SK-N-SH (cell line): ENCODE data around the gene NCSTN. TPM values are rescaled to one million over a fixed set of nuclear protein-coding genes. Genes with fewer than 3 reads are reported as not detected.

Source experiments
- CTCF ChIA-PET: fragments of 300-600, 350-600 bp; formaldehyde crosslinking; extraction: SDS; loops from one replicate; lab custom pipeline; 2021; lab: Yijun Ruan, JAX
- POLR2A ChIA-PET: fragments of 350-600 bp; sonication (Branson Sonifier 250); formaldehyde crosslinking; extraction: SDS; loops from one replicate; lab custom pipeline; 2020; ENCODE audit warnings: antibody characterized with exemption, inconsistent platforms; lab: Yijun Ruan, JAX
- DNase-seq: peaks from one replicate; pipeline ENCODE4 v3.0.0; 2012
- H2AFZ ChIP-seq: fragments of 200-600 bp; sonication (generic); 2 replicates; pipeline ENCODE4 v1.8.1; 2016; ENCODE audit warnings: antibody characterized with exemption, mild to moderate bottlenecking, low read depth
- H3F3A ChIP-seq: fragments of 200-600 bp; sonication (generic); replicated peaks from 2 replicates; pipeline ENCODE3; 2016; ENCODE audit warnings: antibody characterized with exemption, mild to moderate bottlenecking; ENCODE audit not compliant: insufficient read depth
- H3K27ac ChIP-seq, 2 experiments: fragments of 200-500 bp in 1 of 2; fragments of 200-600 bp in 1 of 2; sonication (Bioruptor generic) in 1 of 2; sonication (generic), shearing (Covaris generic) in 1 of 2; 2 replicates each; pipeline versions ENCODE4 v1.5.1 to v1.6.1; 2014 to 2016; ENCODE audit warnings: low read depth in 2 of 2, inconsistent platforms in 1 of 2, low read length in 1 of 2, mild to moderate bottlenecking in 1 of 2, mixed read lengths in 1 of 2
- H3K27me3 ChIP-seq: fragments of 200-600 bp; sonication (generic), shearing (Covaris generic); 2 replicates; pipeline ENCODE4 v1.6.1; 2016; ENCODE audit warnings: mixed run types; ENCODE audit not compliant: insufficient read depth
- H3K36me3 ChIP-seq, 2 experiments: fragments of 200-500 bp in 1 of 2; fragments of 200-600 bp in 1 of 2; sonication (Bioruptor generic) in 1 of 2; sonication (generic) in 1 of 2; replicated peaks in 1 of 2; 2 replicates each; pipeline versions ENCODE3 to v1.5.1; 2014 to 2016; ENCODE audit warnings: low read length in 1 of 2, mild to moderate bottlenecking in 1 of 2; ENCODE audit not compliant: insufficient read depth in 2 of 2, control insufficient read depth in 1 of 2
- H3K4me1 ChIP-seq, 2 experiments: fragments of 200-500 bp in 1 of 2; fragments of 200-600 bp in 1 of 2; sonication (Bioruptor generic) in 1 of 2; sonication (generic), shearing (Covaris generic) in 1 of 2; 2 replicates each; pipeline versions ENCODE4 v1.5.1 to v1.6.1; 2014 to 2016; ENCODE audit warnings: low read depth in 1 of 2, low read length in 1 of 2, mixed run types in 1 of 2; ENCODE audit not compliant: insufficient read depth in 2 of 2, control insufficient read depth in 1 of 2
- H3K4me2 ChIP-seq: fragments of 200-600 bp; sonication (generic), shearing (Covaris generic); 2 replicates; pipeline ENCODE4 v1.6.1; 2017; ENCODE audit warnings: mixed run types
- H3K4me3 ChIP-seq, 2 experiments: fragments of 200-500 bp in 1 of 2; fragments of 200-600 bp in 1 of 2; sonication (Bioruptor generic) in 1 of 2; sonication (generic), shearing (Covaris generic) in 1 of 2; 2 replicates each; pipeline versions ENCODE4 v1.5.1 to v1.8.1; 2014 to 2016; ENCODE audit warnings: low read depth in 2 of 2, inconsistent platforms in 1 of 2, low read length in 1 of 2, mild to moderate bottlenecking in 1 of 2, mixed read lengths in 1 of 2, moderate library complexity in 1 of 2
- H3K79me2 ChIP-seq: fragments of 200-600 bp; sonication (generic); 2 replicates; pipeline ENCODE4 v1.8.1; 2017; ENCODE audit warnings: mild to moderate bottlenecking; ENCODE audit not compliant: insufficient read depth
- H3K9ac ChIP-seq: fragments of 200-600 bp; sonication (generic); 2 replicates; pipeline ENCODE4 v1.6.1; 2017; ENCODE audit warnings: mixed run types
- H3K9me2 ChIP-seq: fragments of 200-600 bp; sonication (generic); 2 replicates; pipeline ENCODE4 v1.6.1; 2017; ENCODE audit warnings: mixed run types
- H3K9me3 ChIP-seq: fragments of 200-600 bp; sonication (generic); 2 replicates; pipeline ENCODE4 v1.6.1; 2017; ENCODE audit warnings: mixed run types, mild to moderate bottlenecking, moderate library complexity
- H4K20me1 ChIP-seq: fragments of 200-600 bp; sonication (generic); 2 replicates; pipeline ENCODE4 v1.6.1; 2017; ENCODE audit warnings: mild to moderate bottlenecking, mixed run types; ENCODE audit not compliant: insufficient read depth
- CHD2 ChIP-seq: fragments of 150-350 bp; IDR thresholded peaks from 2 replicates; pipeline ENCODE4 v1.6.1; 2018; ENCODE audit warnings: low read length; ENCODE audit not compliant: partially characterized antibody
- EP300 ChIP-seq, 2 experiments: IDR thresholded peaks; 2 replicates each; pipeline versions ENCODE4 v1.4.0 to v1.6.1; 2012; ENCODE audit warnings: borderline replicate concordance in 1 of 2, low read depth in 1 of 2, low read length in 1 of 2
- EZH2phosphoT487 ChIP-seq: fragments of 200-600 bp; sonication (generic); IDR thresholded peaks from 2 replicates; pipeline ENCODE4 v1.6.1; 2017; ENCODE audit warnings: low read depth, mixed run types, mild to moderate bottlenecking, antibody characterized with exemption, moderate library complexity, borderline replicate concordance
- GABPA ChIP-seq: IDR thresholded peaks from 2 replicates; pipeline ENCODE4 v1.4.0; 2012; ENCODE audit warnings: low read depth, mild to moderate bottlenecking
- GATA2 ChIP-seq: sonication (generic); formaldehyde crosslinking; IDR thresholded peaks from 2 replicates; pipeline ENCODE4 v1.5.0; 2020; ENCODE audit warnings: mild to moderate bottlenecking, missing genetic modification reagents
- NFIC ChIP-seq: IDR thresholded peaks from 2 replicates; pipeline ENCODE4 v1.4.0; 2012; ENCODE audit warnings: borderline replicate concordance
- RCOR1 ChIP-seq: fragments of 150-350 bp; IDR thresholded peaks from 2 replicates; pipeline ENCODE4 v1.6.1; 2017; ENCODE audit warnings: antibody characterized with exemption, low read length
- TAF1 ChIP-seq: IDR thresholded peaks from 2 replicates; pipeline ENCODE4 v1.6.1; 2012; ENCODE audit warnings: low read depth, mild to moderate bottlenecking, low read length, moderate library complexity, borderline replicate concordance
- WGBS: methylation state at CpG from one replicate; pipeline ENCODE4 v1.1.6; 2017; ENCODE audit warnings: low lambda C conversion rate; 5-methylcytosine and 5-hydroxymethylcytosine counted together
- polyA plus RNA-seq, 3 experiments: library from polyadenylated mRNA; depleted of rRNA; stranded (reverse); fragments of >200 nt; gene quantifications; 2 replicates each; pipeline ENCODE4 v1.2.3, GENCODE V29; 2012
- TF ChIP-seq, protein P1 (sequence below): fragments of 150-350 bp; IDR thresholded peaks from 2 replicates; pipeline ENCODE4 v1.6.1; 2016; ENCODE audit warnings: mild to moderate bottlenecking, low read depth, low read length
- TF ChIP-seq, protein P2 (sequence below): IDR thresholded peaks from 2 replicates; pipeline ENCODE4 v1.6.1; 2012; ENCODE audit warnings: mild to moderate bottlenecking, low read depth, low read length, moderate library complexity

Gene NCSTN
- polyA plus RNA-seq, 1 of the 3 experiments (the other 2 are of a cell fraction) = 165 TPM

DNA sequence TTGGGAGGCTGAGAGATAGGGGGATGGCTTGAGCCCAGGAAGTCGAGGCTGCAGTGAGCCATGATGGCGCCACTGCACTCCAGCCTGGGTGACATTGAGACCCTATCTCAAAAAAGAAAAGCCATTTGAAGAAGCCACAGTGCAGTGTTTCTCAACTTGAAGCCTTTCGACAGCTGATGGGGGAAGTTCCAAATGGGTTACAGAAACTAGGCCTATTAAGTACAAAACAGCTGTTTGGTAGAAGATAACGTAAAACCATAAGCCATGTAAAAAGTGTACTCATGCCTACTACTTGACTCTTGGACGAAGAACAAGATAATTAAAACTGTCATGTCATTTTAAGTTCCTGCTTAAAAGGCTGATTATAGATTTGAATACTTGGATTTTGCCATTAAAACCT, 16.8 kb upstream of the NCSTN start:
- H3K9ac ChIP-seq = no peak overlapping the region
- H3K36me3 ChIP-seq = peaks cover 87 to 90% of the 10 kb centered on the region in 2 experiments
- DNase-seq = no peak
- TF ChIP-seq NFIC (no peak), CHD2 (no peak), TAF1 (no peak)
- TF ChIP-seq, protein P1, sequence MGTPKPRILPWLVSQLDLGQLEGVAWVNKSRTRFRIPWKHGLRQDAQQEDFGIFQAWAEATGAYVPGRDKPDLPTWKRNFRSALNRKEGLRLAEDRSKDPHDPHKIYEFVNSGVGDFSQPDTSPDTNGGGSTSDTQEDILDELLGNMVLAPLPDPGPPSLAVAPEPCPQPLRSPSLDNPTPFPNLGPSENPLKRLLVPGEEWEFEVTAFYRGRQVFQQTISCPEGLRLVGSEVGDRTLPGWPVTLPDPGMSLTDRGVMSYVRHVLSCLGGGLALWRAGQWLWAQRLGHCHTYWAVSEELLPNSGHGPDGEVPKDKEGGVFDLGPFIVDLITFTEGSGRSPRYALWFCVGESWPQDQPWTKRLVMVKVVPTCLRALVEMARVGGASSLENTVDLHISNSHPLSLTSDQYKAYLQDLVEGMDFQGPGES = no peak
- no peak overlapping the region for H3K27ac ChIP-seq
- no peak overlapping the region for H3K4me2 ChIP-seq
- H3K79me2 ChIP-seq = peaks cover 85% of the 10 kb centered on the region
- peaks cover 12% of the 10 kb centered on the region for H4K20me1 ChIP-seq
- no peak overlapping the region for H3K4me3 ChIP-seq
- ChIA-PET CTCF (interaction anchor here (1.9 kb wide), 1 partner anchor 35 kb away, joined by 10 read pairs; no protein-coding TSS in a partner anchor), POLR2A (no interaction called here)
- H2AFZ ChIP-seq = no peak overlapping the region
- H3K4me1 ChIP-seq = no peaks in the 10 kb centered on the region
- no peaks in the 10 kb centered on the region for H3K9me2 ChIP-seq
- WGBS = 94% methylated on average over 5 of the region's 5 CpGs
- no peaks in the 10 kb centered on the region for H3K27me3 ChIP-seq
- no peaks in the 10 kb centered on the region for H3K9me3 ChIP-seq
- peaks cover 38% of the 10 kb centered on the region for H3F3A ChIP-seq

DNA sequence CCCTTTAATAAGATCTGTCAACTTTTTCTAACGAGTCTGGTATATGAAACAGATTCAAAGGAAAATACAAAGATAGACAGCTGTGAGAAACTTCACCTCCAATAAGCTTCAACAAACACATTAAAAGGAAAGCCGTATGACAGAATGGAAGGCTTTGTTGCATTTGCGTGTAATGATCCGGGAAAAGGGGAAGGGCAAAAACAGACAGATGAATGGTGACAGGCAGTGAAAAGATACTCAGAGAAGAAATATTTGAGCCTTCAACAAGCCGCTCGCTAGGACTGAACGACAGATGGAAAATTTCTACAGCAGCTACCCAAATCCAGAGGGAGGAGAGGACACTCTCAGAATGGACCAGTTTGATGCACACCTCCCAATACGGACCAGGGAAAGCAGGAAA, 15.0 kb upstream of the NCSTN start:
- Histone ChIP-seq H3K36me3 (peaks cover 86 to 90% of the 10 kb centered on the region in 2 experiments), H3K9me2 (no peaks in the 10 kb centered on the region), H3K4me2 (no peak overlapping the region), H3K4me3 (no peak overlapping the region), H3K4me1 (no peaks in the 10 kb centered on the region), H2AFZ (no peak overlapping the region), H3K9ac (no peak overlapping the region), H3K9me3 (no peaks in the 10 kb centered on the region), H4K20me1 (0 out of 2 replicates have a peak, but pooled peaks cover 8% of the 10 kb centered on the region), H3K27me3 (no peaks in the 10 kb centered on the region), H3F3A (peaks cover 32% of the 10 kb centered on the region), H3K27ac (no peak overlapping the region), H3K79me2 (peaks cover 80% of the 10 kb centered on the region)
- WGBS = 92% methylated on average over 8 of the region's 8 CpGs
- TF ChIP-seq GABPA (no peak), RCOR1 (no peak), GATA2 (CRISPR knock-in tag) (no peak), CHD2 (no peak), EP300 (IDR thresholded peaks at IDR 0.05; ENCODE audit: borderline replicate concordance in 1 of 2, low read depth in 1 of 2, low read length in 1 of 2) (no peak), EZH2phosphoT487 (no peak)
- TF ChIP-seq, protein P2, sequence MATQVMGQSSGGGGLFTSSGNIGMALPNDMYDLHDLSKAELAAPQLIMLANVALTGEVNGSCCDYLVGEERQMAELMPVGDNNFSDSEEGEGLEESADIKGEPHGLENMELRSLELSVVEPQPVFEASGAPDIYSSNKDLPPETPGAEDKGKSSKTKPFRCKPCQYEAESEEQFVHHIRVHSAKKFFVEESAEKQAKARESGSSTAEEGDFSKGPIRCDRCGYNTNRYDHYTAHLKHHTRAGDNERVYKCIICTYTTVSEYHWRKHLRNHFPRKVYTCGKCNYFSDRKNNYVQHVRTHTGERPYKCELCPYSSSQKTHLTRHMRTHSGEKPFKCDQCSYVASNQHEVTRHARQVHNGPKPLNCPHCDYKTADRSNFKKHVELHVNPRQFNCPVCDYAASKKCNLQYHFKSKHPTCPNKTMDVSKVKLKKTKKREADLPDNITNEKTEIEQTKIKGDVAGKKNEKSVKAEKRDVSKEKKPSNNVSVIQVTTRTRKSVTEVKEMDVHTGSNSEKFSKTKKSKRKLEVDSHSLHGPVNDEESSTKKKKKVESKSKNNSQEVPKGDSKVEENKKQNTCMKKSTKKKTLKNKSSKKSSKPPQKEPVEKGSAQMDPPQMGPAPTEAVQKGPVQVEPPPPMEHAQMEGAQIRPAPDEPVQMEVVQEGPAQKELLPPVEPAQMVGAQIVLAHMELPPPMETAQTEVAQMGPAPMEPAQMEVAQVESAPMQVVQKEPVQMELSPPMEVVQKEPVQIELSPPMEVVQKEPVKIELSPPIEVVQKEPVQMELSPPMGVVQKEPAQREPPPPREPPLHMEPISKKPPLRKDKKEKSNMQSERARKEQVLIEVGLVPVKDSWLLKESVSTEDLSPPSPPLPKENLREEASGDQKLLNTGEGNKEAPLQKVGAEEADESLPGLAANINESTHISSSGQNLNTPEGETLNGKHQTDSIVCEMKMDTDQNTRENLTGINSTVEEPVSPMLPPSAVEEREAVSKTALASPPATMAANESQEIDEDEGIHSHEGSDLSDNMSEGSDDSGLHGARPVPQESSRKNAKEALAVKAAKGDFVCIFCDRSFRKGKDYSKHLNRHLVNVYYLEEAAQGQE = no peak
- POLR2A ChIA-PET = no interaction called here
- no peak for DNase-seq
- CTCF ChIA-PET = interaction anchor here (1.2 to 1.6 kb wide), 2 partner anchors 9 to 44 kb away, joined by 3 to 4 read pairs; partner anchors contain the start of gene PEX19
